ENCODE data around the gene PRDM7. TPM values are rescaled to one million over a fixed set of nuclear protein-coding genes. Genes with fewer than 3 reads are reported as not detected.

The PRDM7 gene
- total and polyA plus RNA-seq, 4 donors = not detected

DNA sequence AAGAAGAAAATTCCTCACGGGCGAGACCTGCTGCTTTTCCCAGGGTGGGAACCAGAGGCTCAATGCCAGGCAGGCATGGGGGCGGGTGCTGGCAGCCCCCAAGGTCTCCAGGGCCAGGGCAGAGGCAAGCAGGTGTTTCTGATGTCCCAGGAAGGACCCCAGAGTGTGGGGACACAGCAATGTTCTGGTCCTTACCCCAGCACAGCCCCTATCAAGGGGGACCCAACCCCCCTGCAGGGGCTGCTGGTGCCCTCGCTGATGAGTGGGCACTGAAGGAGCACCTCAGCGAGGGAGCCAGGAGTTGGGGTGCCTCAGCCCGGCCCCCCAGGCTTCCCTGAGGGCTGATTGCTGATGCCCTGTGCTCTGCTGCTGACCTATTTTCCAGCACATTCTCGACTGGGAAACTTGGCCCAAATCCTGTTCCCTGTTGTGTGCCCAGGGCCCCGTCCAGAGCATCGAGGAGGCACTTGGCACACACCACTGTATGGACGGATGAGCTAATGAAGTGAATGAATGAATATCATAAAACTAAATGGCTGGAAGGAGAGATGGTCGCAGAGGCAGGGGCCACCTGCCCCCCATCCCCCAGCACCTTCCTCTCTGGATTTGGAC is 60.7 kb downstream of the PRDM7 start:
- Histone ChIP-seq H3K36me3 (ENCODE audit: control insufficient read depth in 4 of 4, insufficient read depth in 4 of 4, low read length in 4 of 4) (no peaks in the 10 kb centered on the region), H3K4me1 (ENCODE audit: control insufficient read depth in 5 of 5, insufficient read depth in 5 of 5, low read length in 5 of 5) (peaks cover 0 to 4% (median 0%) of the 10 kb centered on the region in 5 donors), H3K27me3 (ENCODE audit: control insufficient read depth in 3 of 3, insufficient read depth in 3 of 3, low read length in 2 of 3) (peaks cover 0 to 5% (median 0%) of the 10 kb centered on the region in 3 donors), H3K27ac (ENCODE audit: low read depth in 1 of 2, low read length in 1 of 2) (no peak overlapping the region), H3K9ac (ENCODE audit: insufficient read depth in 1 of 2, low read length in 2 of 2) (no peak overlapping the region), H3K4me3 (no peak overlapping the region), H3K9me3 (ENCODE audit: control insufficient read depth in 4 of 4, insufficient read depth in 3 of 4, low read length in 3 of 4) (no peaks in the 10 kb centered on the region)
- no peak for TF ChIP-seq CTCF (IDR thresholded peaks at IDR 0.05; ENCODE audit: control extremely low read depth, extremely low read depth)
- DNase-seq (no peak), ATAC-seq (ENCODE audit: insufficient read depth, low FRiP score) (no peak)
- WGBS, 2 donors = 64 to 83% methylated on average over 11 of the region's 11 CpGs

DNA sequence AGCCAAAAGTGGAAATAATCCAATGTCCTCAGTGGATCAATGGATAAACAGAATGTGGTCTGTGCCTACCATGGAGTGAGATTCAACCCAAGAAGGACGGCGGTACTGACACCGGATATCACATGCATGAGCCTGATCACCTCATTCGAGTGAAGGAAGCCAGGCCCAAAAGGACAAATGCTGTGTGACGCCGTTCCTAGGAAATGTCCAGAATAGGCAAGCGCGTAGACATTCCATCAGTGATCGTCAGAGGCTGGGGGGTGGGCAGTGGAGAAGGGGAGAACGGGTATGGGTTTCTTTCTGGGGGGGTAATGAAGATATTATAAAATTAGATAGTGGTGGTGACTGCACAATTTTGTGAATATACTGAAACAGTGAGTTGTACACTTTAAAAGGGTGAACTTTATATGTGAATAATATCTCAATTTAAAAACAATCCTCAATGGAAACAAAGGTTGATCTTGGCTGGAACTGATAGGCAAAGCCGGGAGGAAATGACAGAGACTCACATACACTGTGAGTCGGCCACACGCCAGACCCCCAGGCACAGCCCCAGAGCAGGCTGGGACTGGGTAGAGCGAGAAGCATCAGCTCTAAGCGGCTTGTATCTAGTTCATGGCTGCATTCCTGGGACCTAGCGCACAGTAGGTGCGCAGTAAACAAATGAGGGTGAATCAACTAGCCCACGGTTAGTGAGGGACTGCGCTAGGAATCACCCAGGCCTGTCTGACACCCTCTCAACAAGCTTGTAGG is 61.4 kb downstream of the PRDM7 start:
- H3K9ac ChIP-seq (ENCODE audit: insufficient read depth in 1 of 2, low read length in 2 of 2) = no peak overlapping the region
- no peak overlapping the region for H3K27ac ChIP-seq (ENCODE audit: low read depth in 1 of 2, low read length in 1 of 2)
- no peak overlapping the region for H3K4me3 ChIP-seq
- ATAC-seq (ENCODE audit: insufficient read depth, low FRiP score) = no peak
- 88 to 90% methylated on average over 19 of the region's 19 CpGs for WGBS, 2 donors
- no peak for DNase-seq
- no peaks in the 10 kb centered on the region for H3K36me3 ChIP-seq (ENCODE audit: control insufficient read depth in 4 of 4, insufficient read depth in 4 of 4, low read length in 4 of 4)
- H3K9me3 ChIP-seq (ENCODE audit: control insufficient read depth in 4 of 4, insufficient read depth in 3 of 4, low read length in 3 of 4) = no peaks in the 10 kb centered on the region
- peaks cover 0 to 5% (median 0%) of the 10 kb centered on the region in 3 donors for H3K27me3 ChIP-seq (ENCODE audit: control insufficient read depth in 3 of 3, insufficient read depth in 3 of 3, low read length in 2 of 3)
- H3K4me1 ChIP-seq (ENCODE audit: control insufficient read depth in 5 of 5, insufficient read depth in 5 of 5, low read length in 5 of 5) = peaks cover 0 to 4% (median 0%) of the 10 kb centered on the region in 5 donors
- TF ChIP-seq CTCF (IDR thresholded peaks at IDR 0.05; ENCODE audit: control extremely low read depth, extremely low read depth) = no peak

DNA sequence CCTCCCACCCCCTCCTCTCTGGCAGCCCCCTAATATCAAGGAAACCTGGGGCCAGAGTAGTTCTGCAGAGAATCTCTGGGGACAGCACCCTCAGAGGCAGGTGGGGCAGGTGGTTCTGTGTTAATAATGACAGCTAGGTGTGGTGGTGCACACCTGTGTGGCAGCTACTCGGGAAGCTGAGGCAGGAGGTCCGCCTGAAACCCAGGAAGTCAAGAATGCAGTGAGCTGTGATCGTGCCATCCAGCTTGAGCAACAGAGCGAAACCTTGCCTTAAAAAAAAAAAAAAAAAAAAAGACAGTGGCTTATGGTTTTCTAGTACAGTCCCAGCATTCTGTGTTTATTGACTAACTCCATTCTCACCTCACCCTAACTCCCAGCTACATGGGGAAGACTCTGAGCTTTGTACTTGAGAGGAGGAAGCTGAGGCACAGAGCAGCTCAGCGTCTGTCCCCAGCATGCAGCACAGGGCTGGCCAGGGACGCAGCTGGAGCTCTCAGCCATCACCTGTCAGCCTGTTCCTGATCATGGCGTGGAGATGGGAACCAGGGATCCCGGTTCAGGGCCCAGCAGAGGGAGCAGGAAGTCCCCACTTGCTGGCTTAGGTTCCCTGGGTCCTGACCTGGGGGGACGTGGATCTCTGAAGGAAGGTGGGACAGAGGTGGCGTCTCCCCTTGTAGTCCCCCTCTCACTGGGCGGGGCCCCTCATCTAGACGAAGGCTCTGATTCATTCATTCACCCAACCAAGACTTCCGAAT is 64.0 kb downstream of the PRDM7 start:
- no peaks in the 10 kb centered on the region for H3K4me1 ChIP-seq (ENCODE audit: control insufficient read depth in 5 of 5, insufficient read depth in 5 of 5, low read length in 5 of 5)
- H3K36me3 ChIP-seq (ENCODE audit: control insufficient read depth in 4 of 4, insufficient read depth in 4 of 4, low read length in 4 of 4) = no peaks in the 10 kb centered on the region
- DNase-seq (no peak), ATAC-seq (ENCODE audit: insufficient read depth, low FRiP score) (no peak)
- H3K9ac ChIP-seq (ENCODE audit: insufficient read depth in 1 of 2, low read length in 2 of 2) = no peak overlapping the region
- WGBS, 2 donors = 76 to 79% methylated on average over 13 of the region's 13 CpGs
- H3K27ac ChIP-seq (ENCODE audit: low read depth in 1 of 2, low read length in 1 of 2) = no peak overlapping the region
- peaks cover 0 to 3% (median 0%) of the 10 kb centered on the region in 3 donors for H3K27me3 ChIP-seq (ENCODE audit: control insufficient read depth in 3 of 3, insufficient read depth in 3 of 3, low read length in 2 of 3)
- no peak for TF ChIP-seq CTCF (IDR thresholded peaks at IDR 0.05; ENCODE audit: control extremely low read depth, extremely low read depth)
- H3K4me3 ChIP-seq = no peak overlapping the region
- H3K9me3 ChIP-seq (ENCODE audit: control insufficient read depth in 4 of 4, insufficient read depth in 3 of 4, low read length in 3 of 4) = no peaks in the 10 kb centered on the region
